Astrocyte (in vitro differentiated cells and primary cell): ENCODE data around the gene CLEC1A. TPM values are rescaled to one million over a fixed set of nuclear protein-coding genes. Genes with fewer than 3 reads are reported as not detected.
A peak's percentile ranks its signal among the peaks of the same experiment; 100 is the strongest.

Experiments used
- DNase-seq: peaks from one replicate; pipeline ENCODE4 v3.0.0-alpha.2; 2010; ENCODE audit warnings: low read depth
- FAIRE-seq: peaks from 2 replicates; lab custom pipeline; 2011; peaks lifted over from hg19 to GRCh38; lab: Jason Lieb, UNC
- H2AFZ ChIP-seq: 2 replicates; pipeline ENCODE4 v1.6.0; 2012; ENCODE audit warnings: low read depth, low read length, inconsistent platforms
- H3K27ac ChIP-seq: 2 replicates; pipeline ENCODE4 v1.5.1; 2011; ENCODE audit warnings: low read depth, low read length, inconsistent platforms
- H3K27me3 ChIP-seq: 2 replicates; pipeline ENCODE4 v1.6.0; 2011; ENCODE audit warnings: low read length, inconsistent platforms; ENCODE audit not compliant: insufficient read depth
- H3K36me3 ChIP-seq: 2 replicates; pipeline ENCODE4 v1.5.1; 2011; ENCODE audit warnings: low read length, inconsistent platforms; ENCODE audit not compliant: insufficient read depth
- H3K4me1 ChIP-seq: 2 replicates; pipeline ENCODE4 v1.5.1; 2011; ENCODE audit warnings: low read length, inconsistent platforms; ENCODE audit not compliant: insufficient read depth
- H3K4me2 ChIP-seq: 2 replicates; pipeline ENCODE4 v1.6.0; 2012; ENCODE audit warnings: low read length, inconsistent platforms
- H3K4me3 ChIP-seq: 2 replicates; pipeline ENCODE4 v1.5.1; 2011; ENCODE audit warnings: low read depth, mild to moderate bottlenecking, low read length, inconsistent platforms; ENCODE audit not compliant: insufficient read depth
- H3K79me2 ChIP-seq: 2 replicates; pipeline ENCODE4 v1.6.0; 2012; ENCODE audit warnings: mild to moderate bottlenecking, low read length, inconsistent platforms; ENCODE audit not compliant: insufficient read depth
- H3K9ac ChIP-seq: 2 replicates; pipeline ENCODE4 v1.6.0; 2012; ENCODE audit warnings: mild to moderate bottlenecking, low read length, inconsistent platforms
- H3K9me3 ChIP-seq: 2 replicates; pipeline ENCODE4 v1.5.1; 2012; ENCODE audit warnings: low read depth, mild to moderate bottlenecking, low read length, inconsistent platforms; ENCODE audit not compliant: insufficient read depth
- H4K20me1 ChIP-seq: 2 replicates; pipeline ENCODE4 v1.6.0; 2012; ENCODE audit warnings: low read length, inconsistent platforms; ENCODE audit not compliant: insufficient read depth
- H3K27ac Mint-ChIP-seq: one replicate; pipeline ENCODE4 v1.8.0; 2021; ENCODE audit warnings: mild to moderate bottlenecking, mixed read lengths; ENCODE audit not compliant: unreplicated experiment
- H3K27me3 Mint-ChIP-seq: one replicate; pipeline ENCODE4 v1.8.0; 2021; ENCODE audit warnings: low read depth, mixed read lengths; ENCODE audit not compliant: unreplicated experiment
- H3K36me3 Mint-ChIP-seq: one replicate; pipeline ENCODE4 v1.8.0; 2021; ENCODE audit warnings: low read depth, mixed read lengths; ENCODE audit not compliant: unreplicated experiment
- H3K4me1 Mint-ChIP-seq: one replicate; pipeline ENCODE4 v1.8.0; 2021; ENCODE audit warnings: low read depth, mixed read lengths; ENCODE audit not compliant: unreplicated experiment
- H3K4me3 Mint-ChIP-seq: one replicate; pipeline ENCODE4 v1.8.0; 2021; ENCODE audit warnings: mild to moderate bottlenecking, moderate library complexity, mixed read lengths; ENCODE audit not compliant: unreplicated experiment
- H3K9me3 Mint-ChIP-seq: one replicate; pipeline ENCODE4 v1.8.0; 2021; ENCODE audit warnings: mild to moderate bottlenecking, mixed read lengths; ENCODE audit not compliant: unreplicated experiment
- EZH2 ChIP-seq: IDR thresholded peaks from 2 replicates; pipeline ENCODE4 v1.6.1; 2012; ENCODE audit warnings: mild to moderate bottlenecking, low read length, inconsistent platforms; ENCODE audit not compliant: insufficient read depth
- total RNA-seq: library from RNA; stranded (reverse); gene quantifications from 2 replicates; pipeline ENCODE4 v1.2.1, GENCODE V29; 2021
- TF ChIP-seq, protein P1 (sequence below): IDR thresholded peaks from 2 replicates; pipeline ENCODE4 v1.5.1; 2011; ENCODE audit warnings: low read depth, mild to moderate bottlenecking, inconsistent platforms, low read length, moderate library complexity; ENCODE audit not compliant: insufficient read depth

The CLEC1A gene
- total RNA-seq, 1 donor from 2014 or later: not detected

GRCh38 chr12:10142976-10143589 lies 44.3 kb upstream of the CLEC1A start:
- Histone ChIP-seq H3K4me1 (no peaks in the 10 kb centered on the region), H3K4me3 (no peak overlapping the region), H2AFZ (no peak overlapping the region), H3K79me2 (no peaks in the 10 kb centered on the region), H3K36me3 (no peaks in the 10 kb centered on the region), H3K9me3 (no peaks in the 10 kb centered on the region), H4K20me1 (no peaks in the 10 kb centered on the region), H3K27me3 (no peaks in the 10 kb centered on the region), H3K27ac (no peak overlapping the region), H3K4me2 (no peak overlapping the region), H3K9ac (no peak overlapping the region)
- no peak for TF ChIP-seq EZH2
- TF ChIP-seq, protein P1, sequence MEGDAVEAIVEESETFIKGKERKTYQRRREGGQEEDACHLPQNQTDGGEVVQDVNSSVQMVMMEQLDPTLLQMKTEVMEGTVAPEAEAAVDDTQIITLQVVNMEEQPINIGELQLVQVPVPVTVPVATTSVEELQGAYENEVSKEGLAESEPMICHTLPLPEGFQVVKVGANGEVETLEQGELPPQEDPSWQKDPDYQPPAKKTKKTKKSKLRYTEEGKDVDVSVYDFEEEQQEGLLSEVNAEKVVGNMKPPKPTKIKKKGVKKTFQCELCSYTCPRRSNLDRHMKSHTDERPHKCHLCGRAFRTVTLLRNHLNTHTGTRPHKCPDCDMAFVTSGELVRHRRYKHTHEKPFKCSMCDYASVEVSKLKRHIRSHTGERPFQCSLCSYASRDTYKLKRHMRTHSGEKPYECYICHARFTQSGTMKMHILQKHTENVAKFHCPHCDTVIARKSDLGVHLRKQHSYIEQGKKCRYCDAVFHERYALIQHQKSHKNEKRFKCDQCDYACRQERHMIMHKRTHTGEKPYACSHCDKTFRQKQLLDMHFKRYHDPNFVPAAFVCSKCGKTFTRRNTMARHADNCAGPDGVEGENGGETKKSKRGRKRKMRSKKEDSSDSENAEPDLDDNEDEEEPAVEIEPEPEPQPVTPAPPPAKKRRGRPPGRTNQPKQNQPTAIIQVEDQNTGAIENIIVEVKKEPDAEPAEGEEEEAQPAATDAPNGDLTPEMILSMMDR: no peak
- no peak for DNase-seq
- Mint-ChIP-seq H3K27ac (no peak overlapping the region), H3K9me3 (no peaks in the 10 kb centered on the region), H3K36me3 (no peaks in the 10 kb centered on the region), H3K4me1 (peaks cover 8% of the 10 kb centered on the region), H3K27me3 (no peaks in the 10 kb centered on the region), H3K4me3 (no peak overlapping the region)
- peak; percentile 76 for FAIRE-seq

DNA sequence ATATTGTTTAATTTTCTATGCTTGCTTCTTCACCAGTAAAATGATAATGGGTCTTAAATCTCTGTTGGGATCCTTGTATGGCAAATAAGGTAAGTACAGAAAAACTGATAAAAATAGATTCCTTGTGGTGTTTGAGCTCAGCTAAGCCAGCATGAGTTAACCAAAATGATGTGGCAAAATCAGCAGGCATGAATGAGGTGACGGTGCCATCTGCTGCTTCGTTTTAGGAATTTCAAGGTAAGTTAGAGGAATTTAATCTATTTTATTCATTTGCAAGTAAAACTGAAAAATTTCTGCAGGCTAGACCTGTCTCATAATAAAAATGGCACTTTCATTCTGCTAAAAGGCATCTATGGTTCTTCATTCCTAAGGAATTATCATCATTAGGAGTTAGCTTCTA lies 41.2 kb upstream of the CLEC1A start:
- H3K4me2 ChIP-seq: no peak overlapping the region
- H3K79me2 ChIP-seq: no peaks in the 10 kb centered on the region
- H3K36me3 Mint-ChIP-seq: no peaks in the 10 kb centered on the region
- H3K4me3 ChIP-seq: no peak overlapping the region
- peaks cover 8% of the 10 kb centered on the region for H3K4me1 Mint-ChIP-seq
- H3K4me1 ChIP-seq: no peaks in the 10 kb centered on the region
- H3K4me3 Mint-ChIP-seq: no peak overlapping the region
- no peaks in the 10 kb centered on the region for H3K27me3 ChIP-seq
- FAIRE-seq (peak; percentile 58), DNase-seq (peak; percentile 30)
- H3K36me3 ChIP-seq: no peaks in the 10 kb centered on the region
- TF ChIP-seq, protein P1: peak; percentile 49
- TF ChIP-seq EZH2: no peak
- no peak overlapping the region for H3K27ac Mint-ChIP-seq
- H2AFZ ChIP-seq: no peak overlapping the region
- H3K9ac ChIP-seq: no peak overlapping the region
- H3K27ac ChIP-seq: no peak overlapping the region
- peaks cover 2% of the 10 kb centered on the region for H3K9me3 Mint-ChIP-seq
- no peaks in the 10 kb centered on the region for H3K9me3 ChIP-seq
- H4K20me1 ChIP-seq: no peaks in the 10 kb centered on the region
- no peaks in the 10 kb centered on the region for H3K27me3 Mint-ChIP-seq

GRCh38 chr12:10136637-10137205 lies 37.9 kb upstream of the CLEC1A start:
- DNase-seq: no peak
- no peak overlapping the region for H3K27ac Mint-ChIP-seq
- FAIRE-seq: no peak
- Histone ChIP-seq H3K4me2 (no peak overlapping the region), H3K27ac (no peak overlapping the region), H4K20me1 (no peaks in the 10 kb centered on the region), H3K4me3 (no peak overlapping the region), H3K27me3 (no peaks in the 10 kb centered on the region), H3K4me1 (no peaks in the 10 kb centered on the region), H3K36me3 (no peaks in the 10 kb centered on the region), H3K9ac (no peak overlapping the region), H2AFZ (no peak overlapping the region), H3K79me2 (no peaks in the 10 kb centered on the region), H3K9me3 (no peaks in the 10 kb centered on the region)
- TF ChIP-seq, protein P1: no peak
- no peak for TF ChIP-seq EZH2
- H3K4me3 Mint-ChIP-seq: no peak overlapping the region
- peaks cover 2% of the 10 kb centered on the region for H3K27me3 Mint-ChIP-seq
- H3K36me3 Mint-ChIP-seq: no peaks in the 10 kb centered on the region
- peaks cover 2% of the 10 kb centered on the region for H3K4me1 Mint-ChIP-seq
- H3K9me3 Mint-ChIP-seq: peaks cover 2% of the 10 kb centered on the region
